Measurements from ENCODE around the gene PRR5L. TPM values are rescaled to one million over a fixed set of nuclear protein-coding genes. Genes with fewer than 3 reads are reported as not detected.

The PRR5L gene
- total and polyA plus RNA-seq, 9 of the 15 experiments (the other 6 are each of a cell fraction or from before 2014, with no cell fraction given): 0.11 to 0.60 (median 0.36) TPM; not detected in 2

- H3K9me3 ChIP-seq (replicated peaks; ENCODE audit: control insufficient read depth, insufficient read depth, low read depth, low read length): no peaks in the 10 kb centered on the region
- POLR2A ChIA-PET: no interaction called here
- CTCF ChIA-PET (ENCODE audit: low intra/inter-chr PET ratio): no interaction called here
- no peak overlapping the region for H3K9ac ChIP-seq (ENCODE audit: insufficient read depth in 1 of 2, low read depth in 2 of 2, low read length in 2 of 2)
- no peaks in the 10 kb centered on the region for H3K4me1 ChIP-seq (replicated peaks in 1 of 2; ENCODE audit: control insufficient read depth in 2 of 2, insufficient read depth in 2 of 2, low read length in 2 of 2)
- no peaks in the 10 kb centered on the region for H3K36me3 ChIP-seq (ENCODE audit: control insufficient read depth, insufficient read depth, low read length)
- H3K27ac ChIP-seq (ENCODE audit: extremely low read depth, low read depth, low read length): no peak overlapping the region
- in situ Hi-C loops (cut with MboI): loop anchor here (5.0 to 10.0 kb wide), 2 partner anchors 187 to 440 kb away; no protein-coding TSS in a partner anchor
- FAIRE-seq (no peak), DNase-seq (ENCODE audit: extremely low read depth in 1 of 4, low spot score in 3 of 4) (no peak), ATAC-seq (no peak)
- H3K4me3 ChIP-seq: no peak overlapping the region
- H3K27me3 ChIP-seq (ENCODE audit: control insufficient read depth in 2 of 2, insufficient read depth in 2 of 2, low read length in 2 of 2): peaks cover 0 to 8% of the 10 kb centered on the region in 2 experiments; a peak in 2 of 5 replicates
- intact Hi-C loops (cut with micrococcal nuclease): loop anchor here (5.0 kb wide), 1 partner anchor 187 kb away; no protein-coding TSS in a partner anchor
- H3K79me2 ChIP-seq (ENCODE audit: control insufficient read depth, insufficient read depth, low read length): no peaks in the 10 kb centered on the region
- H2AFZ ChIP-seq (ENCODE audit: low read depth, low read length): no peak overlapping the region
- 0% methylated on average over 1 of the region's 1 CpG for WGBS (ENCODE audit: insufficient coverage, low coverage, missing lambda C conversion rate)
- H4K20me1 ChIP-seq (replicated peaks; ENCODE audit: control insufficient read depth, insufficient read depth, low read length): no peaks in the 10 kb centered on the region
- no TSS peak for BruUV-seq (replicated peaks)
- no peak overlapping the region for H3K4me2 ChIP-seq (ENCODE audit: insufficient read depth, low read length)
- H3K9me1 ChIP-seq (ENCODE audit: control insufficient read depth, insufficient read depth, low read length): no peaks in the 10 kb centered on the region
- TF ChIP-seq MTA3 (IDR thresholded peaks at IDR 0.05; ENCODE audit: borderline replicate concordance) (no peak), ZBTB40 (IDR thresholded peaks at IDR 0.05) (no peak), ZBTB40 (CRISPR knock-in tag; IDR thresholded peaks at IDR 0.05) (no peak), PCBP1 (IDR thresholded peaks at IDR 0.05; ENCODE audit: low read depth, low read length, poor library complexity, severe bottlenecking) (no peak), KLF13 (tag; IDR thresholded peaks at IDR 0.05; ENCODE audit: borderline replicate concordance, low read depth) (no peak), SRSF1 (IDR thresholded peaks at IDR 0.05; ENCODE audit: low read depth, low read length) (no peak), MECOM (CRISPR knock-in tag; IDR thresholded peaks at IDR 0.05) (no peak), ZFPM2 (CRISPR knock-in tag; IDR thresholded peaks at IDR 0.05) (no peak)
These were observed 9.0 kb downstream of the PRR5L start for GRCh38 chr11:36305047-36305446.

All from K562 (cell line).